Bone marrow (tissue), 2 donors: Measurements from ENCODE around the gene GAD2.
A peak's percentile ranks its signal among the peaks of the same experiment; 100 is the strongest.
"Not testable (repeated sequence)": the region's sequence is repeated elsewhere in the genome, so short reads cannot be mapped to it uniquely, and the experiment has no call there.

Experiments
- DNase-seq, 2 donors: peaks; one replicate each; lab custom pipeline; 2025; lab: John Stamatoyannopoulos, UW

The GAD2 gene

DNA sequence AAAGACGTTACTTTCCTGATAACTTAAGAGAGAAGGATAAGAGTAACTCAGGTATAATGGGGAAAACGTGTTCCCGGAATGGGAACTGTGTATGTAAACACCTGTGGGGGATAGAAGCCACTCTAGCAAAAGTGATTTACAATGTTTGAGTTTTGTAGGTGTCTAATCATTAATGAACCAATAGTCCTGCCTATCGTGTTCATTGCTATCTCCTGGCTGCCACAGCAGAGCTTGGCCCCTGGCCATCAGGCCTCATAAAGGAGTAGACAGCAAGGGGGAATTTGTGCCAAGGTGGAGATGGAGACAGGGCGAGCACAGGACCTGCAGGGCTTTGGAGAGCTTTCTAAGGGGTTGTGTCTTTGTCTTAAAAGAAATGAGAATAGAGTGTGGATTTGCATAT is 102.1 kb downstream of the GAD2 start:
- no peak for DNase-seq

DNA sequence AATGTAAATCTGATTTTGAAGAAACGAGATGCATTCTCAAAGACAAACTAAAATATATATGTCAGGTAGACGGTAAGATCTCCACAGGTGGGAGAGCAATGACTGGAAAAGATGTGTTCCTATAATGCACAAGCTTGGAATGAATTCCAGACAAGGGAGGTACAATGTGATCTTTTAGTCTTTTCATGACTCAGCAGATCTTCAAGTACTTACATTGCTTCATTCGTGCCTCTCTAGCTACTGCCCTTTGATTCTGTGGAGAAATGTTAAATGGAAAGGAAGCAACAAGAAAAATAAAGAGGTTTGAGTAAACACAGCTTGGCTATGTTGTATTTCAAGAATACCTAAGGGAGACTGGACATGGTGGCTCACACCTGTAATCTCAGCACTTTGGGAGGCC is 106.6 kb downstream of the GAD2 start:
- DNase-seq = no peak

- DNase-seq = no peak
Observed at GRCh38 chr10:26326851-26327250, 110.3 kb downstream of the GAD2 start.

- no peak for DNase-seq
Observed at GRCh38 chr10:26327811-26328210, 111.2 kb downstream of the GAD2 start.

DNA sequence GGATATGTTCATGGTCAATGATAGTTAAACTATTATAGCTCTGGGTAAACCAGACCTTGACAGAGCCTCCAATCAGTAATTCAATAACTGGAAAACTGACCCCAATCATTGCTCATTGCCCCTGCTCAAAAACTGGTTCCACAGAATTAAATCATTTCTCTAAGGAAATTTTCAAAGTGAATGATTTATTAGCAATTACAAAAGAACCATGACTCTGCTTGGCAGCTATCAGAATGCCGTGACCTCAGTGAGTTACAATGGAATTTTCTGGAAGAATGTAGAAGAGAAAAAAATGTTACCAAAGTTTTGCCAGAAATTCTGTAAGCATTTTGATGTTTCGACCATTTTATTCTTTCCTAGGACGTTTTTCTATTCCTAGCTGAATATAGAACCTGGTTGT is 114.8 kb downstream of the GAD2 start:
- DNase-seq = no peak

GRCh38 chr10:26334232-26334931 is 117.8 kb downstream of the GAD2 start:
- DNase-seq = no peak

DNA sequence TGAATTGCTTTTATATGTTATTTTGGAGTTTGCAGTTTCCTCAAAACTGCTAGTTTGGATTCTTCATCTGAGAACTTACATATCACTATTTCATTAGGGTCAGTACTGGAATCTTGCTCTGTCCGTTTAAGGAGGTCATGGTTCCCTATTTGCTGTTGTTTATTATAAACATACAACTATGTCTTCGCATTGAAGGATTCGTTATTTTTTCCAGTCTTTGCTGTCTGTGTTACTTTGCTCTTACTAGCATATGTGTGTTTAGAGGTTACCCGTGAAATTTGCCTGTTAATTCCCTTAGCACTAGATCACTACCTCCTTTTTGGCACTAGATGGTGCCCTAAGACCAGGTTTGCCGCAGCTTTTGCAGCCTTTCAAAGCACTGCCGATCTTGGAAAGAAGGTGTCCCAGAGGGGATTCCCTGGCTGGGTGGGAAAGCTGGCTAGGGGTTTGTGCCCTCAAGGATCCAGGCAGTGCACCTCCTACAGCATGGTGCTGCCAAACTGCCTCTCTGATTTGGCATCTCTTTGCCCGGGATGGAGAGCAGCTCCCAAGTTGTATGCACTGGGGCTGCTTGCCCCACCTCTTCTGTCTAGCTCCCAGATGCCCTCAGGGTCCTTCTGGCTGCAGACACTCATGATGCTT is 118.5 kb downstream of the GAD2 start:
- DNase-seq = peak; percentile 32 to 66

- DNase-seq = peak in 1 of 2 donors; percentile 32
Observed at GRCh38 chr10:26335574-26336093, 119.1 kb downstream of the GAD2 start.

DNA sequence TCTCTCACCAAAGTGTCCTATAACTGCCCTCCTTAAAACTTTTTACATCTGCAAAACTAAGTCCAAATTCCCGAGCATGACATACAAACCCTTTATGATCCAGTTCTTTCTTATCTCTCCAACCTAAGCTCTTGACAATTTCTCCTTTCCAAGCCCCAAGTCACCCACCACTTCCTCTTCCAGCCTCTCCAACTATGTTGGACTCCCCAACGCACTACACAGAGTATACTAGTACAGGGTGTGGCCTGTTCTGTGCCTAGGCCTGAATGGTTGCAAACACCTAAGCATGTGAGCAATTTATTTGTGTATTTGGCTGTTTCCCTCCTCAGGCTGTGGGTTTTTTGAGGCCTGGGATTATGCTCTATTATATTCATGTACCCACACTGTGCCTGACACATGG is 120.4 kb downstream of the GAD2 start:
- DNase-seq = no peak

- no peak for DNase-seq
Observed at GRCh38 chr10:26341701-26342100, 125.1 kb downstream of the GAD2 start.

DNA sequence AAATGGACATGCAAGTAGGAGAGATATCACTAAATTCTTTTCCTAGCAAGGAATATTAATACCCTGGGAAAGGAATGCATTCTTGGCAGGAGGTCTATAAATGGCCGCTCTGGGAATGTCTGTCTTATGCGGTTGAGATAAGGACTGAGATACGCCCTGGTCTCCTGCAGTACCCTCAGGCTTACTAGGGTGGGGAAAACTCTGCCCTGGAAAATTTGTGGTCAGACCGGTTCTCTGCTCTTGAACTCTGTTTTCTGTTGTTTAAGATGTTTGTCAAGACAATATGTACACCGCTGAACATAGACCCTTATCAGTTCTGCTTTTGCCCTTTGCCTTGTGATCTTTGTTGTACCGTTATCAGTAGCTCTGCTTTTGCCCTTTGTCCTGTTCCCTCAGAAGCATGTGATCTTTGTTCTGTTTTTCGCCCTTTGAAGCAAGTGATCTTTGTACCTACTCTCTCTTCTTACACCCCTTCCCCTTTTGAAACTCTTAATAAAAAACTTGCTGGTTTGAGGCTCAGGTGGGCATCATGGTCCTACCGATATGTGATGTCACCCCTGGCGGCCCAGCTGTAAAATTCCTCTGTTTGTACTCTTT is 132.3 kb downstream of the GAD2 start:
- DNase-seq = not testable (repeated sequence)
